ENCODE measurements around the gene MARCHF2.
"Not testable (repeated sequence)": the region's sequence is repeated elsewhere in the genome, so short reads cannot be mapped to it uniquely, and the experiment has no call there.

MARCHF2 gene

GRCh38 chr19:8379156-8379891, 33.8 kb upstream of the MARCHF2 start:
- H3K9me3 ChIP-seq (ENCODE audit: control extremely low read depth in 1 of 5, control insufficient read depth in 4 of 5, insufficient read depth in 2 of 5, low read depth in 1 of 5, low read length in 4 of 5); H3K4me1 ChIP-seq (ENCODE audit: control extremely low read depth in 1 of 4, control insufficient read depth in 4 of 4, insufficient read depth in 4 of 4, low read length in 3 of 4); H3K36me3 ChIP-seq (ENCODE audit: control insufficient read depth in 4 of 4, insufficient read depth in 4 of 4, low read length in 3 of 4); H3K4me3 ChIP-seq (ENCODE audit: control insufficient read depth in 1 of 7, extremely low read depth in 1 of 7, insufficient read depth in 4 of 7, low read depth in 2 of 7, low read length in 6 of 7); POLR2A ChIA-PET; H3K27ac ChIP-seq (ENCODE audit: insufficient read depth in 1 of 2, low read depth in 1 of 2, low read length in 2 of 2, poor library complexity in 1 of 2, severe bottlenecking in 2 of 2); H3K27me3 ChIP-seq (replicated peaks in 2 of 5; ENCODE audit: control insufficient read depth in 4 of 5, insufficient read depth in 5 of 5, low read length in 4 of 5); DNase-seq: not testable (repeated sequence)
- CTCF ChIA-PET = interaction anchor here (0.8 kb wide), 1 partner anchor 15 kb away, joined by 3 read pairs; no protein-coding TSS in a partner anchor
- WGBS (ENCODE audit: insufficient coverage) = 96% methylated on average over 13 of the region's 13 CpGs

GRCh38 chr19:8384569-8384968, 28.5 kb upstream of the MARCHF2 start:
- H3K27ac ChIP-seq (ENCODE audit: insufficient read depth in 1 of 2, low read depth in 1 of 2, low read length in 2 of 2, poor library complexity in 1 of 2, severe bottlenecking in 2 of 2); H3K4me1 ChIP-seq (ENCODE audit: control extremely low read depth in 1 of 4, control insufficient read depth in 4 of 4, insufficient read depth in 4 of 4, low read length in 3 of 4); DNase-seq; POLR2A ChIA-PET; H3K9me3 ChIP-seq (ENCODE audit: control extremely low read depth in 1 of 5, control insufficient read depth in 4 of 5, insufficient read depth in 2 of 5, low read depth in 1 of 5, low read length in 4 of 5); H3K4me3 ChIP-seq (ENCODE audit: control insufficient read depth in 1 of 7, extremely low read depth in 1 of 7, insufficient read depth in 4 of 7, low read depth in 2 of 7, low read length in 6 of 7); H3K36me3 ChIP-seq (ENCODE audit: control insufficient read depth in 4 of 4, insufficient read depth in 4 of 4, low read length in 3 of 4); H3K27me3 ChIP-seq (replicated peaks in 2 of 5; ENCODE audit: control insufficient read depth in 4 of 5, insufficient read depth in 5 of 5, low read length in 4 of 5): not testable (repeated sequence)
- 70% methylated on average over 1 of the region's 4 CpGs for WGBS (ENCODE audit: insufficient coverage)
- CTCF ChIA-PET = interaction anchor here (1.3 kb wide), 1 partner anchor 15 kb away, joined by 3 read pairs; no protein-coding TSS in a partner anchor

- H3K4me3 ChIP-seq (ENCODE audit: control insufficient read depth in 1 of 7, extremely low read depth in 1 of 7, insufficient read depth in 4 of 7, low read depth in 2 of 7, low read length in 6 of 7); H3K27me3 ChIP-seq (replicated peaks in 2 of 5; ENCODE audit: control insufficient read depth in 4 of 5, insufficient read depth in 5 of 5, low read length in 4 of 5); H3K27ac ChIP-seq (ENCODE audit: insufficient read depth in 1 of 2, low read depth in 1 of 2, low read length in 2 of 2, poor library complexity in 1 of 2, severe bottlenecking in 2 of 2); H3K9me3 ChIP-seq (ENCODE audit: control extremely low read depth in 1 of 5, control insufficient read depth in 4 of 5, insufficient read depth in 2 of 5, low read depth in 1 of 5, low read length in 4 of 5); CTCF ChIA-PET; DNase-seq; POLR2A ChIA-PET; H3K36me3 ChIP-seq (ENCODE audit: control insufficient read depth in 4 of 4, insufficient read depth in 4 of 4, low read length in 3 of 4); H3K4me1 ChIP-seq (ENCODE audit: control extremely low read depth in 1 of 4, control insufficient read depth in 4 of 4, insufficient read depth in 4 of 4, low read length in 3 of 4): not testable (repeated sequence)
- 40% methylated on average over 1 of the region's 2 CpGs for WGBS (ENCODE audit: insufficient coverage)
Measured at GRCh38 chr19:8385103-8385502, 28.0 kb upstream of the MARCHF2 start.

- H3K27ac ChIP-seq (ENCODE audit: insufficient read depth in 1 of 2, low read depth in 1 of 2, low read length in 2 of 2, poor library complexity in 1 of 2, severe bottlenecking in 2 of 2); H3K4me3 ChIP-seq (ENCODE audit: control insufficient read depth in 1 of 7, extremely low read depth in 1 of 7, insufficient read depth in 4 of 7, low read depth in 2 of 7, low read length in 6 of 7); H3K4me1 ChIP-seq (ENCODE audit: control extremely low read depth in 1 of 4, control insufficient read depth in 4 of 4, insufficient read depth in 4 of 4, low read length in 3 of 4); H3K27me3 ChIP-seq (replicated peaks in 2 of 5; ENCODE audit: control insufficient read depth in 4 of 5, insufficient read depth in 5 of 5, low read length in 4 of 5); H3K36me3 ChIP-seq (ENCODE audit: control insufficient read depth in 4 of 4, insufficient read depth in 4 of 4, low read length in 3 of 4); H3K9me3 ChIP-seq (ENCODE audit: control extremely low read depth in 1 of 5, control insufficient read depth in 4 of 5, insufficient read depth in 2 of 5, low read depth in 1 of 5, low read length in 4 of 5); POLR2A ChIA-PET; DNase-seq: not testable (repeated sequence)
- CTCF ChIA-PET = interaction anchor here (0.7 to 1.2 kb wide), 3 partner anchors 13 to 25 kb away, joined by 3 read pairs; no protein-coding TSS in a partner anchor
- 100% methylated on average over 3 of the region's 3 CpGs for WGBS (ENCODE audit: insufficient coverage)
Measured at GRCh38 chr19:8385566-8385965, 27.5 kb upstream of the MARCHF2 start.

GRCh38 chr19:8386419-8386818, 26.7 kb upstream of the MARCHF2 start:
- H3K27me3 ChIP-seq (replicated peaks in 2 of 5; ENCODE audit: control insufficient read depth in 4 of 5, insufficient read depth in 5 of 5, low read length in 4 of 5); POLR2A ChIA-PET; H3K9me3 ChIP-seq (ENCODE audit: control extremely low read depth in 1 of 5, control insufficient read depth in 4 of 5, insufficient read depth in 2 of 5, low read depth in 1 of 5, low read length in 4 of 5); DNase-seq; H3K36me3 ChIP-seq (ENCODE audit: control insufficient read depth in 4 of 4, insufficient read depth in 4 of 4, low read length in 3 of 4); H3K27ac ChIP-seq (ENCODE audit: insufficient read depth in 1 of 2, low read depth in 1 of 2, low read length in 2 of 2, poor library complexity in 1 of 2, severe bottlenecking in 2 of 2); H3K4me3 ChIP-seq (ENCODE audit: control insufficient read depth in 1 of 7, extremely low read depth in 1 of 7, insufficient read depth in 4 of 7, low read depth in 2 of 7, low read length in 6 of 7): not testable (repeated sequence)
- 87% methylated on average over 8 of the region's 9 CpGs for WGBS (ENCODE audit: insufficient coverage)
- peaks cover 0 to 11% (median 6%) of the 10 kb centered on the region in 4 experiments for H3K4me1 ChIP-seq (ENCODE audit: control extremely low read depth in 1 of 4, control insufficient read depth in 4 of 4, insufficient read depth in 4 of 4, low read length in 3 of 4)
- CTCF ChIA-PET = interaction anchor here (0.7 to 1.2 kb wide), 4 partner anchors 12 to 43 kb away, joined by 3 read pairs; no protein-coding TSS in a partner anchor

GRCh38 chr19:8386990-8387389, 26.1 kb upstream of the MARCHF2 start:
- 87% methylated on average over 4 of the region's 4 CpGs for WGBS (ENCODE audit: insufficient coverage)
- CTCF ChIA-PET = interaction anchor here (0.7 to 1.2 kb wide), 2 partner anchors 12 to 42 kb away, joined by 3 read pairs; no protein-coding TSS in a partner anchor
- Histone ChIP-seq H3K4me1 (ENCODE audit: control extremely low read depth in 1 of 4, control insufficient read depth in 4 of 4, insufficient read depth in 4 of 4, low read length in 3 of 4) (peaks cover 0 to 16% (median 11%) of the 10 kb centered on the region in 4 experiments), H3K9me3 (ENCODE audit: control extremely low read depth in 1 of 5, control insufficient read depth in 4 of 5, insufficient read depth in 2 of 5, low read depth in 1 of 5, low read length in 4 of 5) (peaks cover 0 to 6% (median 0%) of the 10 kb centered on the region in 5 experiments), H3K36me3 (ENCODE audit: control insufficient read depth in 4 of 4, insufficient read depth in 4 of 4, low read length in 3 of 4) (peaks cover 0 to 5% (median 0%) of the 10 kb centered on the region in 4 experiments), H3K27ac (ENCODE audit: insufficient read depth in 1 of 2, low read depth in 1 of 2, low read length in 2 of 2, poor library complexity in 1 of 2, severe bottlenecking in 2 of 2) (no peak overlapping the region), H3K4me3 (ENCODE audit: control insufficient read depth in 1 of 7, extremely low read depth in 1 of 7, insufficient read depth in 4 of 7, low read depth in 2 of 7, low read length in 6 of 7) (no peak overlapping the region), H3K27me3 (replicated peaks in 2 of 5; ENCODE audit: control insufficient read depth in 4 of 5, insufficient read depth in 5 of 5, low read length in 4 of 5) (no peaks in the 10 kb centered on the region)
- no peak for DNase-seq
- POLR2A ChIA-PET = interaction anchor here (0.7 kb wide), 1 partner anchor 93 kb away, joined by 5 read pairs; no protein-coding TSS in a partner anchor

Measured in common myeloid progenitor, CD34-positive (primary cell).